GM21526 (cell line): ENCODE data around the gene APBB2.

ENCODE experiments used
- ATAC-seq: cut with Tn5 transposase; IDR thresholded peaks from one replicate; pipeline ENCODE4 v1.9.1; 2021; ENCODE audit warnings: moderate library complexity; ENCODE audit not compliant: unreplicated experiment, low FRiP score

APBB2 gene

DNA sequence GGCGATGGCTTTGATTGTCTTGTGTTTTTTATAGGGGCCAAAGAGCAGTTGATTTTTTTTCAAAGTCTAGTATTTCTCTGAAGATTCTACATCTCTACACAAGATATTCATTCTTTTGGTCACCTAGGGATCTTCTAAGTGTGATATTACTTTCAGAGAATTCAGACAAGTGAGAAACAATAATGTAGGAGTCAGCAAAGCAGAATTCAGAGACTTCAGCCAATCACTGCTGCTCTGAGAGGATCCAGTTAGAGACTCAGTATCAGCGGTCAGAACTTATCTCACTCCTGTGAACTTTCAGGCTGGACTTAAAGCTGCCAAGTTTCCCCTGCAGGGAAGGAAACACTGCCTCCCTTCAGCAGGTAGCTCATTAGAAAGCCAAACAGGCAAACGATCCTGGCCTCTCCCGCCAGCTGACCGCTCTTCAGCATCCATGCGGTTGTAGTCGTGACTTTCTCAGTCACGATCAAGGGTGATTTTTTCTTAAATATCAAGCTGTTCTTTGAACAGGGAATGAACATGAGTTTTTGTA lies 405.4 kb downstream of the APBB2 start:
- no peak for ATAC-seq

DNA sequence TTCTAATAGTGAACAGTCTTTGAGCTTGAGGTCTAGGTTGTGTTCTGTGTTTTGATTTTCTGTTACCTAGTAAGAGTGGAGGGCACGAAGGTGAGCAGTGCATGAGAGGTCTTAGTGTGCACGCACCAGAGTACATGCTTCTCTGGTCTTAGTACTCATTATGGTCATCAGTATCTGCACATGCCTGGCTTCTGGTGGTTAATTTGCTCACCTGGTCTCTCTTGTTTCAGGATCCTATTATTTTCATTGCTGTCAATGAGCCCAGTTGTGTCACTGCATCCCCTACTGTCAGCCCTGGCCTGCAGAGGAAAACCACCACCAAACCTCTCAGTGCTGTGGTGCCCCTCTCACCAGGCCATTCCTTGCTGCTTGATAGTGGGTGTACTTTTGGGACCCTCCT lies 409.7 kb downstream of the APBB2 start:
- ATAC-seq, result no peak

DNA sequence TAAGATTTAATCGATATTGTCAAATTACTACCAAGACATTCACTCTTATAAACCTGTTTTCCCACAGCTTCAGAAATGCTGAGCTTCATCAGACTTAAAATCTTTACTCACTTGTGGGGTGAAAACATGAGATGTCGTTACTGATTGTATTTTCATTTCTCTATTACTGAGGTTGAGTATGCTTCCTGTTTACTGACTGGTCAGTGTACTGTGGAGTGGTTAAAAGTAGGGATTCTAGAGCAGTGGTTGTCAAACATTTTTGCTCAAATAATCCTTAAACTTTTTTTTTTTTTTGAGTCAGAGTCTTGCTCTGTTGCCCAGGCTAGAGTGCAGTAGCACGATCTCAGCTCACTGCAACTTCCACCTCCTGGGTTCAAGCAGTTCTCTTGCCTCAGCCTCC lies 414.3 kb downstream of the APBB2 start:
- peak; percentile 78 for ATAC-seq

DNA sequence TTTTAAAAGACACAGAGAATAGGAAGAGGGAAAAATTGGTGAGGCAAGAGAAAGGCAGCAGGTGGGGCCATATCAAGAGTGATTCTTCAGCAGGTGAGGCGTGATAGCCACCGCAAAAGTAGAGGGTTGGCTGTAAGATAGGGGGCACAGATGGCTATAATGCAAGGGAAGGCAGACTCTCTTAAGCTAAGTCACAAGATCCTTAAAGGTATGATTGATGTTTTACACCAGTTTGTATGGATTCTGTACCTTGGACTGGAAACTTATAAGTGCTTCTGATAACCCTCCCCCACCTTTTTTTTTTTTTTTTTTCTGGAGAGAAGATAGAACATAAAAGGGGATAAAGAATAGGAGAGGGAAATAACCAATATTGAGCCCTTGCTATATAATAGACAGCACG lies 424.6 kb downstream of the APBB2 start:
- ATAC-seq, result no peak

DNA sequence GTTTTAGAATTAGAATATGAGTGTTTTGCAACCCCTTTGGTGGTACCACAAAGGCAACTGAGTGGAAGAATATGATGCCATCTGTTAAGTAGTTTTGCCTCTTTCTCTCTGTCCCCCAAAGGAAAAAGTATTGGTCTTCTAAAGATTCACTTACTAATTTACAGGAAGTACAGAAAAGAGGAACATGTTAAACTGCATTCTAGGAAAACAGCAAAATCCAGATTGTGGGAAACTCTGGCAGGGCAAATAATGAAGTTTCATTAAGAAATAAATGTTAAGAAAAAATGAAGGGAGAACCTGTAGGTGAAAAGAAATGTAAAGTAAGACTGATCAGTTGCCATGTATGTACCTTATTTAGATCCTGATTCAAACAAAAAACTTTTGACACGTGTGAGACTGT lies 425.3 kb downstream of the APBB2 start:
- no peak for ATAC-seq

DNA sequence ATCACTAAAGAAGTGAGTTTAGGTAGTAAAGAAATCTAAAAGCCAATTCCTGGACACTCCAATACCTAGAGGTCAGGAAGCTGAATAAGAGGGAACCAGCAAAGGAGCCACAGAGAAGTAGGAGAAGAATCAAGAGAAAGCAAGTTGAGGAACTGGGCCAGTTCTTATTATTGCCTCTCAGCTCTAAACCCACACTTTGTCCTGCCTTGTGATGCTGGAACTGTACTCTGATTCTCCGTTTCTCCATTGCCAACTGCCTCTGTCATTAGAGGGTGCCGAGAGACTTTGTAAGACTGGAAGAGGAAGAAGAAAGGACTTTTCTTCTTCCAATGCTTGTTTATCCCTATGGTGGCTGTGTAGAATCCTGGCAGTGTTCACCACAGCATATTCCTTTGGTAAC lies 426.0 kb downstream of the APBB2 start:
- ATAC-seq, result no peak

DNA sequence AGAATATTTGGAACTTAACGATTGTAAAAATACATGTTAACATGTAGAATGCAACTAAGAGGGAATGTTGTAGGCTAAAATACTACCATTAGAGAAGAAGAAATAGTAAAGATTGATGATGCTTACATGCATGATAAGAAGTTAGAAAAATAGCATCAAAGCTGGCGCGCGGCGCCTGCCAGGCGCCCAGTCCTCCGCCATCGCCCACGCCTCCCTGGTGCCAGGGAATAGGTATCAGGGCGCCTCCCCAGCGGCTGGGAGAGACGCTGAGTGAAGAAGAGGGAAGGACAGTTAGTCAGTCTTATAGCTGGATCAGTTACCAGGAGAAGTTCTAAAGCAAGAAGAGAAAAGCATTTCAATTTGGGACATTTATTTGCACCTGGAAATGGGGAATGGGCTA lies 428.6 kb downstream of the APBB2 start:
- ATAC-seq, result no peak

DNA sequence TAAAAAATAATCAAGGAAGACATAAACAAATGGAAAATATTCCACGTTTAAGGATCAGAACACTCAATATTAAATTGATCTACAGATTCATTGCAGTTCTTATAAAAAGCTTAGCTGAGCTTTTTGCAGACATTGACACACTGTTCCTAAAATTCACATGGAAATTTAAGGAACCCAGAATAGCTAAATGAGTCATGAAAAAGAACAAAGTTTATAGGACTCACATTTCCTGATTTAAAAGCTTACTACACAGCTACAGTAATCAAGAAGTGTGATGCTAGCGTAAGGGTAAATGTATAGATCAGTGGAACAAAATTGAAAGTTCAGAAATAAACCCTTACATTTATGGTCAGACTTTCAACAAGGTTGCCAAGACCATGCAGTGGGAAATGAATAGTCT lies 431.5 kb downstream of the APBB2 start:
- no peak for ATAC-seq

DNA sequence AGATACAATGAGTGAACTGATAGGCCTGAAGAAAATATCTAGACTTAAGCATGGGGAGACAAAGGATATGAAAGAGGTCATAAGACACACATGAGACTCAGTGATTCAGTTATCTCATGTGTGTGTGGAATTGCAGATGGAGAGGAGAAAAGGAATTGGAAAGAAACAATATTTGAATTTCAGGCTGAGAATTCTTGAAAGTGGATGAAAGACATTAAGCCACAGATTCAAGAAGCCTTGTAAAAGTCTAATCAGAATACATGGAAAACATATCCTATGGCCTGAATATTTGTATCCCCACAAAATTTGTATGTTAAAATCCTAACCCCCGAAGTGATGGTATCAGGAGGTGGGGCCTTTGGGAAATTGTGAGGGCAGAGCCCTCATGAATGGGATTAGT lies 436.3 kb downstream of the APBB2 start:
- no peak for ATAC-seq

DNA sequence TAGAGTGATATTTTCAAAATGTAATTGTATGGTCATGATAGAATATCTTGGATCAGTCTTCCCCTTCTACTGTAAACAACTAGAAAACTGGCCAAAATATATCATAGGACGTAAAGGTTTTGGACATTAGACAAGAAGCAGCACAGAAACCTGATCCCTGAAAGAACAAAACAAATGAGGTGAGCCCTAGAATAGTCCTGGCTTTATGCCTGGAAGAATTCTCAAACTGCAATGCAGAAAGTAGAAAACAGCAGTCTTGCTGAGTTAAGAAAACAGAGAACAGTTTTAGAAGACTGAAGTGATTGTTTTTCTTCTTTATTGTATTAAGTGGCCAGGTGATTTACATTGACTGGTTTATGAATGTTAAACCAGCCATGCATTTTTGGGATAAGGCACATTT lies 445.1 kb downstream of the APBB2 start:
- no peak for ATAC-seq

DNA sequence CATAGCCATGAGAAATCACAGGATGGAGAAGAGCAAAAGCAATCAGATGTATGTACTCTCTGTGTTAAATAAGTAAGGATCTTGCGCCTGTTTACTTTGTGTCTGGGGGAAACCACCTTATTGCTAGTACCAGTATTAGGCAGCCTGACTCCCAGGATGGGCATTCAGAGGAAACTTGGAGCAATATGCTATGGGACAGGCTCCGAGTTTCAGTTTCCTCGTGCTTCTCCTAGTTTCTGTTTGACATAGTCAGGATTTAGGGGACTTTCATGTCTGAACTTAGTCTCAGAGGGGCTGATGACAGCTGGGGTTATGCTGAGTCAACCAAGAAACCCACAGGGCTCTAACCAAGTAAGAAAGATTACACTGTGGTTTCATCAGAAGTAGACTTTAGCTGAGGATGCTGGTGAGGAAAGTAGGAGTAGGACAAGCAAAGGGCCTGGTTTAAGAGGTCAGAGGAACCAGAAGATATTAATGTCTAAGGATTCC lies 451.1 kb downstream of the APBB2 start:
- ATAC-seq, result peak; percentile 99
